ENCODE measurements around the gene KRTCAP2. TPM values are rescaled to one million over a fixed set of nuclear protein-coding genes. Genes with fewer than 3 reads are reported as not detected.

The KRTCAP2 gene
- total and polyA plus RNA-seq, 2 experiments from 2014 or later, result 191 to 440 TPM

GRCh38 chr1:155200920-155201319 lies 27.8 kb upstream of the KRTCAP2 start:
- Histone ChIP-seq H3K9me3 (ENCODE audit: low read depth) (no peaks in the 10 kb centered on the region), H3K27me3 (no peaks in the 10 kb centered on the region), H3K4me1 (ENCODE audit: insufficient read depth) (no peaks in the 10 kb centered on the region), H3K27ac (no peak overlapping the region), H3K79me2 (no peaks in the 10 kb centered on the region), H3K9me2 (replicated peaks; ENCODE audit: insufficient read depth) (no peaks in the 10 kb centered on the region), H3K4me3 (no peak overlapping the region), H3K36me3 (replicated peaks; ENCODE audit: insufficient read depth, low read depth) (no peaks in the 10 kb centered on the region), H4K20me1 (ENCODE audit: insufficient read depth, poor library complexity, severe bottlenecking) (no peaks in the 10 kb centered on the region), H3K4me2 (no peak overlapping the region), H2AFZ (no peak overlapping the region)
- 97% methylated on average over 5 of the region's 5 CpGs for WGBS (ENCODE audit: low lambda C conversion rate, missing lambda C conversion rate)
- no peak for DNase-seq (ENCODE audit: low spot score)
- TF ChIP-seq CTCF (IDR thresholded peaks at IDR 0.05; ENCODE audit: poor library complexity) (no peak), EZH2phosphoT487 (IDR thresholded peaks at IDR 0.05; ENCODE audit: low read depth, severe bottlenecking, unreplicated experiment) (no peak), EZH2 (IDR thresholded peaks at IDR 0.05; ENCODE audit: borderline replicate concordance) (no peak)

- Histone ChIP-seq H3K4me3 (no peak overlapping the region), H3K36me3 (replicated peaks; ENCODE audit: insufficient read depth, low read depth) (no peaks in the 10 kb centered on the region), H3K9me2 (replicated peaks; ENCODE audit: insufficient read depth) (no peaks in the 10 kb centered on the region), H3K27me3 (no peaks in the 10 kb centered on the region), H2AFZ (no peak overlapping the region), H3K4me2 (no peak overlapping the region), H3K4me1 (ENCODE audit: insufficient read depth) (peaks cover 7% of the 10 kb centered on the region), H4K20me1 (ENCODE audit: insufficient read depth, poor library complexity, severe bottlenecking) (no peaks in the 10 kb centered on the region), H3K9me3 (ENCODE audit: low read depth) (no peaks in the 10 kb centered on the region), H3K79me2 (no peaks in the 10 kb centered on the region), H3K27ac (no peak overlapping the region)
- DNase-seq (ENCODE audit: low spot score), result no peak
- 93% methylated on average over 4 of the region's 4 CpGs for WGBS (ENCODE audit: low lambda C conversion rate, missing lambda C conversion rate)
- TF ChIP-seq EZH2 (IDR thresholded peaks at IDR 0.05; ENCODE audit: borderline replicate concordance), result no peak
- TF ChIP-seq CTCF (IDR thresholded peaks at IDR 0.05; ENCODE audit: poor library complexity), result no peak
- TF ChIP-seq EZH2phosphoT487 (IDR thresholded peaks at IDR 0.05; ENCODE audit: low read depth, severe bottlenecking, unreplicated experiment), result no peak
Observed at GRCh38 chr1:155199792-155200191, 26.7 kb upstream of the KRTCAP2 start.

- TF ChIP-seq EZH2 (IDR thresholded peaks at IDR 0.05; ENCODE audit: borderline replicate concordance) (no peak), CTCF (IDR thresholded peaks at IDR 0.05; ENCODE audit: poor library complexity) (no peak), EZH2phosphoT487 (IDR thresholded peaks at IDR 0.05; ENCODE audit: low read depth, severe bottlenecking, unreplicated experiment) (no peak)
- H3K27ac ChIP-seq, result no peak overlapping the region
Observed at GRCh38 chr1:155198547-155198906, 25.4 kb upstream of the KRTCAP2 start.

More at GRCh38 chr1:155198547-155198906, 25.4 kb upstream of the KRTCAP2 start:
- H3K4me2 ChIP-seq, result no peak overlapping the region
- H3K27me3 ChIP-seq, result no peaks in the 10 kb centered on the region
- no peak for DNase-seq (ENCODE audit: low spot score)
- H3K4me1 ChIP-seq (ENCODE audit: insufficient read depth), result peaks cover 16% of the 10 kb centered on the region
- H3K4me3 ChIP-seq, result no peak overlapping the region
- no peaks in the 10 kb centered on the region for H3K9me3 ChIP-seq (ENCODE audit: low read depth)
- H3K9me2 ChIP-seq (replicated peaks; ENCODE audit: insufficient read depth), result no peaks in the 10 kb centered on the region
- H3K36me3 ChIP-seq (replicated peaks; ENCODE audit: insufficient read depth, low read depth), result no peaks in the 10 kb centered on the region
- H2AFZ ChIP-seq, result no peak overlapping the region
- 97% methylated on average over 3 of the region's 3 CpGs for WGBS (ENCODE audit: low lambda C conversion rate, missing lambda C conversion rate)
- no peaks in the 10 kb centered on the region for H3K79me2 ChIP-seq
- no peaks in the 10 kb centered on the region for H4K20me1 ChIP-seq (ENCODE audit: insufficient read depth, poor library complexity, severe bottlenecking)

All from hepatocyte (in vitro differentiated cells).